Transverse colon (tissue), 4 donors: Measurements from ENCODE around the gene PPP2R1B. TPM values are rescaled to one million over a fixed set of nuclear protein-coding genes. Genes with fewer than 3 reads are reported as not detected.

Experiments used
- DNase-seq: peaks from one replicate; pipeline ENCODE4 v3.0.0-alpha.2; 2019
- H3K27ac ChIP-seq, 4 donors: fragments of 200-600 bp; sonication (generic); 2 replicates each; pipeline ENCODE4 v1.5.1; 2016 to 2018; ENCODE audit warnings: inconsistent platforms in 4 of 4
- H3K27me3 ChIP-seq: fragments of 200-600 bp; sonication (generic); 2 replicates; pipeline ENCODE4 v1.5.1; 2017; ENCODE audit warnings: inconsistent platforms
- H3K36me3 ChIP-seq, 4 donors: fragments of 200-600 bp; sonication (generic); 2 replicates each; pipeline ENCODE4 v1.5.1; 2017 to 2019; ENCODE audit warnings: inconsistent platforms in 4 of 4
- H3K4me1 ChIP-seq, 4 donors: fragments of 200-600 bp; sonication (generic); 2 replicates each; pipeline ENCODE4 v1.5.1; 2017 to 2020; ENCODE audit warnings: inconsistent platforms in 4 of 4
- H3K4me3 ChIP-seq, 4 donors: fragments of 200-600 bp; sonication (generic); 1 replicate in 1 of 4; 2 replicates in 3 of 4; pipeline versions ENCODE4 v1.5.1 to v1.6.1; 2017 to 2019; ENCODE audit warnings: inconsistent platforms in 4 of 4
- H3K9me3 ChIP-seq, 2 donors: fragments of 200-600 bp; sonication (generic); 2 replicates each; pipeline ENCODE4 v1.5.1; 2017 to 2019; ENCODE audit warnings: inconsistent platforms in 2 of 2
- EP300 ChIP-seq: sonication (generic); formaldehyde crosslinking; IDR thresholded peaks from one replicate; pipeline ENCODE4 v1.6.1; 2017; ENCODE audit warnings: antibody characterized with exemption, low read depth
- POLR2A ChIP-seq: fragments of 450-650 bp; IDR thresholded peaks from one replicate; pipeline ENCODE4 v1.6.1; 2016; ENCODE audit warnings: antibody characterized with exemption, mild to moderate bottlenecking, moderate library complexity
- POLR2AphosphoS5 ChIP-seq, 3 donors: sonication (generic); formaldehyde crosslinking; IDR thresholded peaks; one replicate each; pipeline ENCODE4 v1.6.1; 2016; ENCODE audit warnings: antibody characterized with exemption in 3 of 3
- WGBS, 2 donors: methylation state at CpG; one replicate each; pipeline ENCODE4 v1.1.5; 2018; ENCODE audit warnings: low coverage in 1 of 2; 5-methylcytosine and 5-hydroxymethylcytosine counted together
- in situ Hi-C, 4 donors: fragments of 200-750 bp; cut with MboI; loops; one replicate each; pipeline versions ENCODE4 v1.15.0 to v1.15.1; 2017; ENCODE audit warnings: low sequenced_read_pairs in 3 of 4, low pct_ligation_motif_present in 1 of 4, low pct_unique_long_range_greater_than_20kb in 1 of 4
- intact Hi-C: fragments of 100-400 bp; cut with DNase I; formaldehyde crosslinking; loops from one replicate; pipeline ENCODE4 v1.15.1; 2023; ENCODE audit warnings: low total_unique reads
- total RNA-seq, 4 donors: library from RNA; depleted of rRNA; stranded (reverse); fragments of >200 nt; gene quantifications; one replicate each; pipeline ENCODE4 v1.1.0, GENCODE V29; 2016
- TF ChIP-seq, protein P1 (sequence below), 5 experiments: fragments of 200-600 bp in 3 of 5; fragments of 450-650 bp in 2 of 5; sonication (generic) in 3 of 5; IDR thresholded peaks; 1 replicate in 2 of 5; 2 replicates in 3 of 5; pipeline ENCODE4 v1.5.1; 2016 to 2017; ENCODE audit warnings: antibody characterized with exemption in 5 of 5, inconsistent platforms in 3 of 5, mild to moderate bottlenecking in 2 of 5, moderate library complexity in 1 of 5

Gene PPP2R1B
- total RNA-seq, 4 donors from 2014 or later = 28.1 to 55.5 (median 41.5) TPM

- H3K4me1 ChIP-seq = no peaks in the 10 kb centered on the region
- in situ Hi-C loops = no loop called here
- intact Hi-C loops = no loop called here
- peaks cover 0 to 16% (median 0%) of the 10 kb centered on the region in 4 donors for H3K36me3 ChIP-seq
- H3K27me3 ChIP-seq = no peaks in the 10 kb centered on the region
- 94% methylated on average over 7 of the region's 7 CpGs for WGBS, 2 donors
- TF ChIP-seq POLR2AphosphoS5 (IDR thresholded peaks at IDR 0.05) = no peak
- TF ChIP-seq, protein P1, sequence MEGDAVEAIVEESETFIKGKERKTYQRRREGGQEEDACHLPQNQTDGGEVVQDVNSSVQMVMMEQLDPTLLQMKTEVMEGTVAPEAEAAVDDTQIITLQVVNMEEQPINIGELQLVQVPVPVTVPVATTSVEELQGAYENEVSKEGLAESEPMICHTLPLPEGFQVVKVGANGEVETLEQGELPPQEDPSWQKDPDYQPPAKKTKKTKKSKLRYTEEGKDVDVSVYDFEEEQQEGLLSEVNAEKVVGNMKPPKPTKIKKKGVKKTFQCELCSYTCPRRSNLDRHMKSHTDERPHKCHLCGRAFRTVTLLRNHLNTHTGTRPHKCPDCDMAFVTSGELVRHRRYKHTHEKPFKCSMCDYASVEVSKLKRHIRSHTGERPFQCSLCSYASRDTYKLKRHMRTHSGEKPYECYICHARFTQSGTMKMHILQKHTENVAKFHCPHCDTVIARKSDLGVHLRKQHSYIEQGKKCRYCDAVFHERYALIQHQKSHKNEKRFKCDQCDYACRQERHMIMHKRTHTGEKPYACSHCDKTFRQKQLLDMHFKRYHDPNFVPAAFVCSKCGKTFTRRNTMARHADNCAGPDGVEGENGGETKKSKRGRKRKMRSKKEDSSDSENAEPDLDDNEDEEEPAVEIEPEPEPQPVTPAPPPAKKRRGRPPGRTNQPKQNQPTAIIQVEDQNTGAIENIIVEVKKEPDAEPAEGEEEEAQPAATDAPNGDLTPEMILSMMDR (IDR thresholded peaks at IDR 0.05) = no peak
- H3K27ac ChIP-seq = no peak overlapping the region
- no peak for DNase-seq
- H3K4me3 ChIP-seq = no peak overlapping the region
- H3K9me3 ChIP-seq = no peaks in the 10 kb centered on the region
Measured at GRCh38 chr11:111688013-111688412, 78.2 kb downstream of the PPP2R1B start.

- 94 to 100% methylated on average over 2 of the region's 2 CpGs for WGBS, 2 donors
- no peak for DNase-seq
- intact Hi-C loops = no loop called here
Measured at GRCh38 chr11:111684251-111684650, 81.9 kb downstream of the PPP2R1B start.

DNA sequence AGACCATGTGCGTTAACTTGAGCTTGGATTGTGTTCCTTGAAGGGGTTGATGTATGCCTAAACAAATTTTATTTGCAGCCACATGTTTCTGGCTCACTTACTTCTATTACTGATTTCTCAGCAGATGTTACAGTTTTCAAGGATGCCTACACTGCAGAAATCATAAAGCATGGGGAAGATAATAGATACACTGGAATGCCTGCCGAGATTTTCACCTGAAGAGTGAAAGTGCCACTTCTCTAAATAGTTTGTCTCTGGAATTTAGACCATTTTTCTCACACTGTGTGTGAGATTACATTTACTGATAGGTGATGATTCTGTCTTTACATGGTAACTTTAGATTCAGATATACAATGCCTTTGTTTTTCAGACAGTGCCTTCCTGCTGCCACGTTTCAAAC, 82.4 kb downstream of the PPP2R1B start:
- Histone ChIP-seq H3K9me3 (no peaks in the 10 kb centered on the region), H3K27ac (no peak overlapping the region), H3K36me3 (peaks cover 0 to 10% (median 0%) of the 10 kb centered on the region in 4 donors), H3K27me3 (no peaks in the 10 kb centered on the region), H3K4me1 (no peaks in the 10 kb centered on the region), H3K4me3 (no peak overlapping the region)
- WGBS, 2 donors = 88 to 96% methylated on average over 3 of the region's 3 CpGs
- in situ Hi-C loops = no loop called here
- intact Hi-C loops = no loop called here
- no peak for TF ChIP-seq POLR2A
- TF ChIP-seq, protein P1 (IDR thresholded peaks at IDR 0.05) = no peak
- no peak for TF ChIP-seq EP300
- no peak for TF ChIP-seq POLR2AphosphoS5 (IDR thresholded peaks at IDR 0.05)
- DNase-seq = no peak

More at GRCh38 chr11:111684251-111684650, 81.9 kb downstream of the PPP2R1B start:
- Histone ChIP-seq H3K4me1 (no peaks in the 10 kb centered on the region), H3K27me3 (no peaks in the 10 kb centered on the region), H3K4me3 (no peak overlapping the region), H3K27ac (no peak overlapping the region), H3K9me3 (no peaks in the 10 kb centered on the region), H3K36me3 (peaks cover 0 to 13% (median 0%) of the 10 kb centered on the region in 4 donors)
- TF ChIP-seq EP300 (no peak), POLR2A (no peak), POLR2AphosphoS5 (IDR thresholded peaks at IDR 0.05) (no peak)
- TF ChIP-seq, protein P1 (IDR thresholded peaks at IDR 0.05) = no peak
- in situ Hi-C loops = no loop called here

GRCh38 chr11:111680486-111681175, 85.6 kb downstream of the PPP2R1B start:
- Histone ChIP-seq H3K27me3 (no peaks in the 10 kb centered on the region), H3K9me3 (no peaks in the 10 kb centered on the region), H3K4me1 (peaks cover 0 to 8% (median 0%) of the 10 kb centered on the region in 4 donors), H3K27ac (no peak overlapping the region), H3K4me3 (no peak overlapping the region), H3K36me3 (peaks cover 0 to 4% (median 0%) of the 10 kb centered on the region in 4 donors)
- TF ChIP-seq EP300 = no peak
- no peak for TF ChIP-seq POLR2A
- no peak for TF ChIP-seq POLR2AphosphoS5 (IDR thresholded peaks at IDR 0.05)
- TF ChIP-seq, protein P1 (IDR thresholded peaks at IDR 0.05) = no peak
- in situ Hi-C loops = no loop called here
- 92 to 96% methylated on average over 3 of the region's 3 CpGs for WGBS, 2 donors
- DNase-seq = no peak
- intact Hi-C loops = no loop called here

Other genes starting within 250 kb of the PPP2R1B start
- gene LAYN, start 225.7 kb downstream of the PPP2R1B start, total RNA-seq = 10 to 100 TPM in 2 of 4 donors, 1 to 10 TPM in 2; 5.6 to 19.7 (median 10.3) TPM
- 10 to 100 TPM in 3 of 4 donors, 1 to 10 TPM in 1; 6.6 to 19.1 (median 16.2) TPM for gene SIK2, start 163.9 kb downstream of the PPP2R1B start, total RNA-seq
- 10 to 100 TPM; 18.4 to 51.1 (median 35.0) TPM for gene ALG9, start 105.2 kb upstream of the PPP2R1B start, total RNA-seq
- 1 to 10 TPM in 3 of 4 donors, not detected in 1; 1.4 to 3.4 (median 1.5) TPM for gene FDXACB1, start 112.8 kb upstream of the PPP2R1B start, total RNA-seq
- 10 to 100 TPM in 2 of 4 donors, under 1 TPM in 1, not detected in 1; 0.20 to 19.8 (median 18.8) TPM for gene CFAP68, start 113.2 kb upstream of the PPP2R1B start, total RNA-seq
- 100 to 1,000 TPM in 1 of 4 donors, 10 to 100 TPM in 3; 38.0 to 112 (median 68.2) TPM for gene CRYAB, start 145.4 kb upstream of the PPP2R1B start, total RNA-seq
- 1 to 10 TPM in 1 of 4 donors, not detected in 3; 1.3 TPM for gene HSPB2, start 146.3 kb upstream of the PPP2R1B start, total RNA-seq
- 10 to 100 TPM in 1 of 4 donors, 1 to 10 TPM in 2, not detected in 1; 3.0 to 11.1 (median 9.1) TPM for gene C11orf52, start 152.5 kb upstream of the PPP2R1B start, total RNA-seq
- 100 to 1,000 TPM in 1 of 4 donors, 10 to 100 TPM in 3; 21.8 to 115 (median 35.0) TPM for gene DIXDC1, start 171.0 kb upstream of the PPP2R1B start, total RNA-seq